Skeletal muscle satellite cell (primary cell): ENCODE results near the gene AFMID.
A peak's percentile ranks its signal among the peaks of the same experiment; 100 is the strongest.

Source experiments
- H3K27me3 ChIP-seq: 2 replicates; pipeline ENCODE4 v1.7.0; 2013; ENCODE audit warnings: low read length; ENCODE audit not compliant: control insufficient read depth, insufficient read depth
- H3K36me3 ChIP-seq: 2 replicates; pipeline ENCODE4 v1.7.0; 2013; ENCODE audit warnings: mild to moderate bottlenecking, control low read depth, low read length; ENCODE audit not compliant: insufficient read depth
- H3K4me1 ChIP-seq: 2 replicates; pipeline ENCODE4 v1.7.0; 2013; ENCODE audit warnings: low read length; ENCODE audit not compliant: control insufficient read depth, insufficient read depth
- H3K4me2 ChIP-seq: 2 replicates; pipeline ENCODE4 v1.7.0; 2013; ENCODE audit warnings: mild to moderate bottlenecking, low read length
- H3K4me3 ChIP-seq: 2 replicates; pipeline ENCODE4 v1.7.0; 2013; ENCODE audit warnings: low read length
- H3K9ac ChIP-seq: 2 replicates; pipeline ENCODE4 v1.7.0; 2013; ENCODE audit warnings: mild to moderate bottlenecking, low read depth, low read length, moderate library complexity
- H3K9me3 ChIP-seq: replicated peaks from 2 replicates; pipeline ENCODE4 v1.7.0; 2013; ENCODE audit warnings: mild to moderate bottlenecking, control low read depth, low read length

The AFMID gene

GRCh38 chr17:78197147-78197832 is 10.1 kb downstream of the AFMID start:
- H3K4me1 ChIP-seq, result no peaks in the 10 kb centered on the region
- H3K27me3 ChIP-seq, result no peaks in the 10 kb centered on the region
- H3K9ac ChIP-seq, result no peak overlapping the region
- no peak overlapping the region for H3K4me2 ChIP-seq
- H3K9me3 ChIP-seq, result no peaks in the 10 kb centered on the region
- peaks cover 19% of the 10 kb centered on the region for H3K36me3 ChIP-seq
- no peak overlapping the region for H3K4me3 ChIP-seq

- Histone ChIP-seq H3K9ac (no peak overlapping the region), H3K4me3 (no peak overlapping the region), H3K4me2 (no peak overlapping the region), H3K9me3 (no peaks in the 10 kb centered on the region), H3K4me1 (no peaks in the 10 kb centered on the region), H3K36me3 (peaks cover 30% of the 10 kb centered on the region), H3K27me3 (no peaks in the 10 kb centered on the region)
Observed at GRCh38 chr17:78200451-78200850, 13.3 kb downstream of the AFMID start.

GRCh38 chr17:78202666-78203065 is 15.5 kb downstream of the AFMID start:
- peaks cover 16% of the 10 kb centered on the region for H3K36me3 ChIP-seq
- no peak overlapping the region for H3K4me3 ChIP-seq
- no peaks in the 10 kb centered on the region for H3K4me1 ChIP-seq
- no peaks in the 10 kb centered on the region for H3K9me3 ChIP-seq
- no peaks in the 10 kb centered on the region for H3K27me3 ChIP-seq
- no peak overlapping the region for H3K9ac ChIP-seq
- H3K4me2 ChIP-seq, result no peak overlapping the region

- Histone ChIP-seq H3K4me2 (no peak overlapping the region), H3K9me3 (no peaks in the 10 kb centered on the region), H3K4me1 (no peaks in the 10 kb centered on the region), H3K36me3 (peaks cover 18% of the 10 kb centered on the region), H3K27me3 (no peaks in the 10 kb centered on the region), H3K4me3 (no peak overlapping the region), H3K9ac (no peak overlapping the region)
Observed at GRCh38 chr17:78204387-78205123, 17.4 kb downstream of the AFMID start.

DNA sequence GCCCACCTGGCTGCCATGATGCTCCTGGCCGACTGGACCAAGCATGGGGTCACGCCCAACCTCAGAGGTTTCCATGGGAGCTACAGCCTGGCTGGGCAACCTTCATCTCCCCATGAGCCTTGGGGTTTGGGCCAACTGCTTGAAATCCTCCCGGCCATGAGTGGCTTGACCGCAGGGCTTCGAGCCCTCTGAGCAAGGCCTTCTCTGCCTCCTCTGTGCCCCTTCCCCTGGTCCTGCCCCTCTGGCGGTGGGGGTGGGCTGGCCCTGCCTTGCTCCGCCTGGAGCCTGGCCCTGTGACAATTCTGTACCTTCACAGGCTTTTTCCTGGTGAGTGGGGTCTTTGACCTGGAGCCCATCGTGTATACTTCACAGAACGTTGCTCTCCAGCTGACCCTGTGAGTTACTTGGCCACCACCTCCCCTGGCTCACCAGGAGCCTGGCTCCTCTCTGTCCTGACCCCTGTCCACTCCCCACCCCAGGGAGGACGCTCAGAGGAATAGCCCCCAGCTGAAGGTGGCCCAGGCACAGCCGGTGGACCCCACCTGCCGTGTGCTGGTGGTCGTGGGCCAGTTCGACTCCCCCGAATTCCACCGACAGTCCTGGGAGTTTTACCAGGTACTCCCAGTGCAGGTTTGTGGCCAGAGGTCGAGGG is 18.1 kb downstream of the AFMID start:
- Histone ChIP-seq H3K4me3 (no peak overlapping the region), H3K4me1 (no peaks in the 10 kb centered on the region), H3K9ac (no peak overlapping the region), H3K36me3 (peaks cover 18% of the 10 kb centered on the region), H3K4me2 (no peak overlapping the region), H3K9me3 (no peaks in the 10 kb centered on the region), H3K27me3 (no peaks in the 10 kb centered on the region)

- no peak overlapping the region for H3K4me3 ChIP-seq
- H3K4me2 ChIP-seq, result no peak overlapping the region
- peaks cover 18% of the 10 kb centered on the region for H3K36me3 ChIP-seq
- H3K27me3 ChIP-seq, result no peaks in the 10 kb centered on the region
- H3K9ac ChIP-seq, result no peak overlapping the region
- H3K9me3 ChIP-seq, result no peaks in the 10 kb centered on the region
- no peaks in the 10 kb centered on the region for H3K4me1 ChIP-seq
Observed at GRCh38 chr17:78206298-78206697, 19.1 kb downstream of the AFMID start.

GRCh38 chr17:78208486-78208885 is 21.3 kb downstream of the AFMID start:
- Histone ChIP-seq H3K9ac (no peak overlapping the region), H3K9me3 (no peaks in the 10 kb centered on the region), H3K36me3 (peaks cover 18% of the 10 kb centered on the region), H3K4me3 (no peak overlapping the region), H3K27me3 (no peaks in the 10 kb centered on the region), H3K4me2 (no peak overlapping the region), H3K4me1 (no peaks in the 10 kb centered on the region)

DNA sequence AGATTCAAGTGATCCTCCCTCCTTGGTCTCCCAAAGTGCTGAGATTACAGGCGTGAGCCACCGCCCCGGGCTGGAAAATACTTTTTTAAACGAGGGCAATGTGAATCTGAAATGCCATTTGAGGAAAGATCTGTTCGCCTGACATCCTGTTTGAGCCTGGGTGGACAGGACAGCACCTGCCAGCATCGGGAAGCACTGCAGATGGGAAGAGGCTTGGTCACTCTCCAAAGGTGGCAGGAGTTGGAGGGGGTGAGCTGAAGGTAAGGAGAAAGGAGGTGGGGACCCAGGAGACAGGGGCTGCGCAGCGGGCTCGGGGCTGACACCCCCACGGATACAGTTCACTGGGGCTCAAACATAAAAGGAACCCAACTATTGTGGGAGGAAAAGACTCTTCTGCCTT is 22.9 kb downstream of the AFMID start:
- no peak overlapping the region for H3K4me3 ChIP-seq
- H3K27me3 ChIP-seq, result no peaks in the 10 kb centered on the region
- H3K9ac ChIP-seq, result no peak overlapping the region
- peaks cover 6% of the 10 kb centered on the region for H3K36me3 ChIP-seq
- H3K4me2 ChIP-seq, result no peak overlapping the region
- no peaks in the 10 kb centered on the region for H3K9me3 ChIP-seq
- H3K4me1 ChIP-seq, result peaks cover 4% of the 10 kb centered on the region

GRCh38 chr17:78211032-78211431 is 23.9 kb downstream of the AFMID start:
- H3K9me3 ChIP-seq, result no peaks in the 10 kb centered on the region
- H3K4me3 ChIP-seq, result no peak overlapping the region
- H3K9ac ChIP-seq, result no peak overlapping the region
- no peak overlapping the region for H3K4me2 ChIP-seq
- H3K27me3 ChIP-seq, result no peaks in the 10 kb centered on the region
- peaks cover 11% of the 10 kb centered on the region for H3K4me1 ChIP-seq
- H3K36me3 ChIP-seq, result peaks cover 4% of the 10 kb centered on the region

GRCh38 chr17:78214016-78214705 is 27.0 kb downstream of the AFMID start, which contains the start of gene BIRC5:
Gene BIRC5, plus strand, starts transcription at chr17:78214253. Its CDS starts 64 bp downstream, at chr17:78214317.
- Histone ChIP-seq H3K9ac (peak within 1 kb of the TSS; percentile 89), H3K4me3 (peak within 1 kb of the TSS; percentile 97), H3K9me3 (no peaks in the 10 kb centered on the region), H3K4me2 (peak within 1 kb of the TSS; percentile 94), H3K36me3 (peaks cover 4% of the 10 kb centered on the region), H3K4me1 (peaks cover 14% of the 10 kb centered on the region), H3K27me3 (no peaks in the 10 kb centered on the region)

- H3K27me3 ChIP-seq, result no peaks in the 10 kb centered on the region
- peak overlapping the region; percentile 97 for H3K4me3 ChIP-seq
- peaks cover 5% of the 10 kb centered on the region for H3K36me3 ChIP-seq
- H3K9me3 ChIP-seq, result no peaks in the 10 kb centered on the region
- peak overlapping the region; percentile 94 for H3K4me2 ChIP-seq
- H3K9ac ChIP-seq, result peak overlapping the region; percentile 89
- peaks cover 14% of the 10 kb centered on the region for H3K4me1 ChIP-seq
Observed at GRCh38 chr17:78214706-78215061, 27.5 kb downstream of the AFMID start.
